GM12892 (cell line): ENCODE measurements around the gene TUBAL3.

ENCODE experiments used
- POLR2A ChIP-seq: IDR thresholded peaks from 2 replicates; pipeline ENCODE4 v1.6.1; 2011; ENCODE audit warnings: low read depth, low read length, control low read depth
- TAF1 ChIP-seq: IDR thresholded peaks from 2 replicates; pipeline ENCODE4 v1.6.1; 2011; ENCODE audit warnings: low read depth, mild to moderate bottlenecking, control low read depth, low read length, borderline replicate concordance

DNA sequence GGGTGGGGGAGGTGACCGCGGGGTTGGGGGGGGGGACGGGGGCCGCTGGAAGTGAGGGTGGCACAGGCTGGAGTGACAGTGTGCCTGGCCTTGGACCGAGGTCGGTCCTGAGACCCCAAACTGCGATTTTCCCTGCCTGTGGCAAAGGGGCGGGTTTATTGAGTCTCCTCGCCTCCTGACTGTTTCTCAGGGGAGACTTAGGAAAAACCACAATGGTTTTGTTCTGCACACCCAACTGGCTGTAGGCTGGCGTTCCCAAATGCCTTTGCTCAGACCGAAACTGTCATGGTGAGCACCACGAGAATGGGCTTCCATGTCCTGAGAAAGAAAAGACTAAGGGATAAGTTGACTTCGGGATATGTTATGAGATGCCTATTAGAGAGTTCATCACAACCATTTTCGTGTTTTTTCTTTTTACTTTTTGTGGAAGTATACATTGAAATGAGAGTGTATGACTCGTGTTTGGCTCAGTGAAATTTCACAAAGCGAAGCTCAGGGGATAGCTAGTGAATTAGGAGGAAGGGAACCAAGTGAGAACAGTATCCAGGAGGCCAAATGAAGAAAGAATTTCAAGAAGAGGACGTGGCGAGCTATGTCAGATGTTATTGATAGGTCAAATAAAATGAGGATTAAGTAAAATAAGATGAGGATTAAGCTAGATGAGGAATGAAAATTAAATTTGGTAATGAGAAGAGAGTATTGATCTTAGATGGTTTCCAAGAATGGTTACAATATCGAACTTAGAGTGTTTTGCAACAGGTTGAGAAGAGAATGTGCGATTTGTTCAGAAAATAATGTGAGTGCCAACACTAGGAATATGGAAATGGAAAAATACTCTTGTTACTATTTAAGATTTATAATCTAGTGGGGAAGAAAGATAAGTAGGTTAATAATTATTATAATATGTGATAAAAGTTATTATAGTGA, 8.6 kb upstream of the TUBAL3 start:
- TF ChIP-seq POLR2A (no peak), TAF1 (no peak)
